Measurements from ENCODE around the gene E2F1.

The E2F1 gene

DNA sequence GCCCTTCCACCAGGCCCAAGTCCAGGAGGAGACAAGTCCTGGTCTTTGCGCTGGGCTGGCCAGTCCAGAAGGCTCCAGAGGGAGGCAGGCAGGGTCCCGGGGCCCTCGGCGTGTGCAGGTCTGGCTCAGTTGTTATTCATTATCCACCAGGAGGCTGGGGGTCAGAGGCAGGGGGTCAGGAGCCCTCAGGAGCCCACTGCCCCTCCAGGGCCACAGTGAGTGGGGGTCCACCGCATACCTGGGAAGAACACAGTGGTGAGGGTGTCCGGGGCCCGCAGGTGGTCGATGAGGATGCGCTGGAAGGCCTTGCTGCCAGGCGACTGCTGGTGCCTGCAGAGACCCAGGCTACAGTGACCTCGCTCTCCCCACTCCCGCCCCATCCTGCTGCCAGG is 28.5 kb downstream of the E2F1 start:
- Histone ChIP-seq H3K4me1 (peaks cover 12% of the 10 kb centered on the region), H3K9ac (no peak overlapping the region), H3K4me3 (ENCODE audit: low read depth, low read length) (no peak overlapping the region), H3K27ac (no peak overlapping the region), H3K79me2 (no peaks in the 10 kb centered on the region), H2AFZ (no peak overlapping the region), H3K27me3 (ENCODE audit: control insufficient read depth, insufficient read depth, low read length) (no peaks in the 10 kb centered on the region), H3K9me3 (ENCODE audit: control insufficient read depth, low read length) (no peaks in the 10 kb centered on the region), H3K36me3 (ENCODE audit: control insufficient read depth, insufficient read depth, low read length) (no peaks in the 10 kb centered on the region), H3K4me2 (ENCODE audit: low read length) (no peak overlapping the region)
- no peak for TF ChIP-seq CTCF (IDR thresholded peaks at IDR 0.05)

DNA sequence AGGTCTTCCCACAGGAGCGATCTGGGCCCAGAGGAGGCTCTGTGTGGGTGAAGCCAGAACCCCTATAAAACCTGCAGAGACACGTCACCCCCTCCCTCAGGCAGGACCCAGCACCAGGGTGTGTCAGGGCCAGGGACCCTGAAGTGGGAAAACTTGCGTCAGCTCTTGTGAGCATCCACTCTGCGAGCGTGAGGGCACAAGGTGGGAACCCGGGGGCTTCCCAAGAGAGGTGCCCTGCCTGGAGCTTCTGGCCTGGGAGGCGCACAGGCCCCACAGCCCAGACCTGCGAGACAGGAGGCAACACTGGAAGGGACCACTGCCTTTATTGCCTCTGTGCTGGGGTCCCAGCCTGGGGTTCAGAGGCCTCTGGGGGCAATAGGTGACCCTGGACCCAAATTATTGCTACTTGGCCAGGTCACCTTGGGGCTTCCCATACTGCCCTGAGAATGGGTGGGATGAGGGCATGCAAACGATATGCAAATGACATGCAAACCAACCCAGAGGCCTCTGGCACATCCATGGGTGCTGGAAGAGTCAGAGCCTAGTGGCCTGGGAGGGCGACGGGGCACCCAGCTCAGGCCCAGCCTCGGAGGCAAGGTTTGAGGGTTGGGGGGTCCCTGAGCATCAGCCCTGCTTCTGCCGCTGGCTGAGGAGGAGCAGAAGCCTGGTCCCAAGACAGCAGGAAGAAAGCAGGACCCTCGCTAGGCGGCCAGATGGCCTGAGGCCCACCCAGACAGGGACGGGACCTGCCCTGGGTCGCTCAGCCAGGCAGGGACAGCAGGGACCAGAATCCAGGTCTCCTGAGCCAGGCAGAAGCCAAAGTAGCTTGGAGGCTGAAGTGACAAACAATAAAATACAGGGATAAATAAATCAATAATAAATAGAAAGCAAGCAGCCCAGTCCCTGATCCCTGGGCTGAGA is 29.1 kb downstream of the E2F1 start:
- no peaks in the 10 kb centered on the region for H3K9me3 ChIP-seq (ENCODE audit: control insufficient read depth, low read length)
- no peak overlapping the region for H3K4me2 ChIP-seq (ENCODE audit: low read length)
- no peak overlapping the region for H3K9ac ChIP-seq
- H2AFZ ChIP-seq = no peak overlapping the region
- H3K4me1 ChIP-seq = peaks cover 11% of the 10 kb centered on the region
- H3K36me3 ChIP-seq (ENCODE audit: control insufficient read depth, insufficient read depth, low read length) = no peaks in the 10 kb centered on the region
- H3K79me2 ChIP-seq = no peaks in the 10 kb centered on the region
- no peak for TF ChIP-seq CTCF (IDR thresholded peaks at IDR 0.05)
- no peak overlapping the region for H3K27ac ChIP-seq
- H3K4me3 ChIP-seq (ENCODE audit: low read depth, low read length) = no peak overlapping the region
- no peaks in the 10 kb centered on the region for H3K27me3 ChIP-seq (ENCODE audit: control insufficient read depth, insufficient read depth, low read length)

- no peaks in the 10 kb centered on the region for H3K36me3 ChIP-seq (ENCODE audit: control insufficient read depth, insufficient read depth, low read length)
- H3K27ac ChIP-seq = no peak overlapping the region
- no peak overlapping the region for H2AFZ ChIP-seq
- H3K9ac ChIP-seq = no peak overlapping the region
- H3K27me3 ChIP-seq (ENCODE audit: control insufficient read depth, insufficient read depth, low read length) = no peaks in the 10 kb centered on the region
- TF ChIP-seq CTCF (IDR thresholded peaks at IDR 0.05) = no peak
- no peaks in the 10 kb centered on the region for H3K9me3 ChIP-seq (ENCODE audit: control insufficient read depth, low read length)
- H3K4me1 ChIP-seq = peaks cover 11% of the 10 kb centered on the region
- H3K4me3 ChIP-seq (ENCODE audit: low read depth, low read length) = no peak overlapping the region
- H3K4me2 ChIP-seq (ENCODE audit: low read length) = no peak overlapping the region
- H3K79me2 ChIP-seq = no peaks in the 10 kb centered on the region
These were observed 30.0 kb downstream of the E2F1 start for GRCh38 chr20:33656010-33656782.

- no peak overlapping the region for H3K27ac ChIP-seq
These were observed 31.0 kb downstream of the E2F1 start for GRCh38 chr20:33655164-33655563.

More at GRCh38 chr20:33655164-33655563, 31.0 kb downstream of the E2F1 start:
- H3K4me1 ChIP-seq = peaks cover 11% of the 10 kb centered on the region
- no peak overlapping the region for H2AFZ ChIP-seq
- H3K9me3 ChIP-seq (ENCODE audit: control insufficient read depth, low read length) = no peaks in the 10 kb centered on the region
- no peak overlapping the region for H3K4me2 ChIP-seq (ENCODE audit: low read length)
- H3K4me3 ChIP-seq (ENCODE audit: low read depth, low read length) = no peak overlapping the region
- TF ChIP-seq CTCF (IDR thresholded peaks at IDR 0.05) = no peak
- no peaks in the 10 kb centered on the region for H3K36me3 ChIP-seq (ENCODE audit: control insufficient read depth, insufficient read depth, low read length)
- H3K27me3 ChIP-seq (ENCODE audit: control insufficient read depth, insufficient read depth, low read length) = no peaks in the 10 kb centered on the region
- H3K79me2 ChIP-seq = no peaks in the 10 kb centered on the region
- H3K9ac ChIP-seq = no peak overlapping the region
